ENCODE data around the gene ZBED4.

DNA sequence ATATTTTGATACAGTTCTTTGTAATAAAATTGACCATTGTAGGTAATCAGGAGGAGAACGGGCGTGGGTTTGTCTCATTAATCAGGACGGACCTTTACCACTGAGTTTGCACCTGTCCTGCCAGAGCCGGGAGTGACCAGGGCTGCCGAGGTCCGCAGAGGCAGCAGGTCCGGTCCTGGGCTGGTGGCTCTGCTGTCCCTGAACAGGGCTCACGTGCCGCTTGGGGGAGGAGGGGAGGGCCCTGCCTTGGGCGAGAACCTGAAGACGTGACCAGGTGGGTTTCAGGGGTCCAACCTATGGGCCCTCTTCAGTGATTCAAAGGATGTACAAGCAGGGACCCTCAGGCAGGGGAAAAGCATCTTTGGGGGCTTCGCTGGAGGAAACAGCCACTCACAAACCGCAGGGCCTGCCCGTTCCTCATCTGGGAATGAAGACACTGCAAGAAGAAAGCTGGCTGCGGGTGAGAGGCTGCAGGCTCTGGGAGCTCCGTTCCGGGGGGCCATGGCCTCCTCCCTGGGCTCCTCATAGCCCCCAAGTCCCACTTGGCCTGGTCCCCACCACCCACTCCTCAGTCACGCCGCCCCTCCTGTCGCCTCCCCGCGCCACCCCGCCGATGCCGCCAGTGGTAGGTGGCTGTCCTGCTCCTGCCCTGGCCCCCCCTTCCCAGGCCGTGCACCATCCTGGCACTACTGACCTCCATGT lies 74.0 kb downstream of the ZBED4 start:
- TF ChIP-seq, protein P1, sequence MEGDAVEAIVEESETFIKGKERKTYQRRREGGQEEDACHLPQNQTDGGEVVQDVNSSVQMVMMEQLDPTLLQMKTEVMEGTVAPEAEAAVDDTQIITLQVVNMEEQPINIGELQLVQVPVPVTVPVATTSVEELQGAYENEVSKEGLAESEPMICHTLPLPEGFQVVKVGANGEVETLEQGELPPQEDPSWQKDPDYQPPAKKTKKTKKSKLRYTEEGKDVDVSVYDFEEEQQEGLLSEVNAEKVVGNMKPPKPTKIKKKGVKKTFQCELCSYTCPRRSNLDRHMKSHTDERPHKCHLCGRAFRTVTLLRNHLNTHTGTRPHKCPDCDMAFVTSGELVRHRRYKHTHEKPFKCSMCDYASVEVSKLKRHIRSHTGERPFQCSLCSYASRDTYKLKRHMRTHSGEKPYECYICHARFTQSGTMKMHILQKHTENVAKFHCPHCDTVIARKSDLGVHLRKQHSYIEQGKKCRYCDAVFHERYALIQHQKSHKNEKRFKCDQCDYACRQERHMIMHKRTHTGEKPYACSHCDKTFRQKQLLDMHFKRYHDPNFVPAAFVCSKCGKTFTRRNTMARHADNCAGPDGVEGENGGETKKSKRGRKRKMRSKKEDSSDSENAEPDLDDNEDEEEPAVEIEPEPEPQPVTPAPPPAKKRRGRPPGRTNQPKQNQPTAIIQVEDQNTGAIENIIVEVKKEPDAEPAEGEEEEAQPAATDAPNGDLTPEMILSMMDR (IDR thresholded peaks at IDR 0.05) = no peak
- TF ChIP-seq POLR2A (IDR thresholded peaks at IDR 0.05) = no peak

All from body of pancreas (tissue), 4 donors.